Measurements from ENCODE around the gene TMEM82. TPM values are rescaled to one million over a fixed set of nuclear protein-coding genes. Genes with fewer than 3 reads are reported as not detected.

The TMEM82 gene
- total and polyA plus RNA-seq, 2 of the 13 experiments (the other 11 are each of a cell fraction or from before 2014, with no cell fraction given) = 0.24 to 0.97 TPM

- TF ChIP-seq ZNF770 (CRISPR knock-in tag; IDR thresholded peaks at IDR 0.05) (peak; percentile 42; the same call in 1 of the 2 replicates), HNRNPLL (IDR thresholded peaks at IDR 0.05; ENCODE audit: low read depth, low read length, poor library complexity, severe bottlenecking) (peak; percentile 53), ARID4A (CRISPR knock-in tag; IDR thresholded peaks at IDR 0.05; ENCODE audit: borderline replicate concordance) (peak; percentile 20; the same call in 1 of the 2 replicates), ZNF816 (CRISPR knock-in tag; IDR thresholded peaks at IDR 0.05; ENCODE audit: borderline replicate concordance) (0 out of 2 replicates have a peak, but pooled peaks have one; percentile 27), SALL1 (CRISPR knock-in tag; IDR thresholded peaks at IDR 0.05) (0 out of 2 replicates have a peak, but pooled peaks have one; percentile 16), BORCS8-MEF2B (CRISPR knock-in tag; IDR thresholded peaks at IDR 0.05) (0 out of 2 replicates have a peak, but pooled peaks have one; percentile 42), ZBTB38 (CRISPR knock-in tag; IDR thresholded peaks at IDR 0.05) (0 out of 2 replicates have a peak, but pooled peaks have one; percentile 17)
Measured at GRCh38 chr1:15758953-15759661, 16.8 kb downstream of the TMEM82 start (continued).
